ENCODE results near the gene NDOR1.

The NDOR1 gene

DNA sequence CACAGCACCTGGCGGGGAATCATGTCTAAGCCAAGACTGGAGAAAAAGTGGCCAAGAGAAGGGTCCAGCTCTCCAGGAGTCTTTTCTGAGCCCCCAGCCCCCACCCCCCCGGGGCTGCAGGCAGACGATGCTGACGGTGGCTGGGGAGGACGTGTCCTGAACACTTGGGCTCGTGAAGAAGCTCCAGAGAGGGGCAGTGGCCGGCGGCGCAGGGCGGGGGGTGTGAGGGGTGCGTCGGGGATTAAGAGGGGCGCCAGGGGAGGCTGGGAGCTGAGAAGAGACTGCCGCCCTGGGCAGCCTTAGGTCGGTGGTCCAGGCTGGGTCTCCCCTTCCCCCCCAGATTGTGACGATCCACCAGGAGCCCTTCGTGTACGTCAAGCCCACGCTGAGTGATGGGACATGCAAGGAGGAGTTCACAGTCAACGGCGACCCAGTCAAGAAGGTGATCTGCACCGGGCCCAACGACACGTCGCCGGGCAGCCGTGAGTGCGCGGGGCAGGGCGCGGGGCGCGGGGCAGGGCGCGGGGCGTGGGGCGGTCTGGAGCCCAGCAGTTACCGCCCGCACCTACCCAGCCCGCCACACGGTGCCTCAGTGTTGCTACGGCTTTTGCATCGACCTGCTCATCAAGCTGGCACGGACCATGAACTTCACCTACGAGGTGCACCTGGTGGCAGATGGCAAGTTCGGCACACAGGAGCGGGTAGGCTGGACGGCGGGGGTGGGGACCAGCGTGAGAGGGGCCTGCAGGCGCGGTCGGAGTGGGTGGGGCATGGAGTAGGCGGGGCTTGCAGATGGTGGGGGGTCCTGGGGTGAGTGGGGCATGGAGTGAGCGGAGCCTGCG is 44.6 kb upstream of the NDOR1 start:
- TF ChIP-seq, protein P1, sequence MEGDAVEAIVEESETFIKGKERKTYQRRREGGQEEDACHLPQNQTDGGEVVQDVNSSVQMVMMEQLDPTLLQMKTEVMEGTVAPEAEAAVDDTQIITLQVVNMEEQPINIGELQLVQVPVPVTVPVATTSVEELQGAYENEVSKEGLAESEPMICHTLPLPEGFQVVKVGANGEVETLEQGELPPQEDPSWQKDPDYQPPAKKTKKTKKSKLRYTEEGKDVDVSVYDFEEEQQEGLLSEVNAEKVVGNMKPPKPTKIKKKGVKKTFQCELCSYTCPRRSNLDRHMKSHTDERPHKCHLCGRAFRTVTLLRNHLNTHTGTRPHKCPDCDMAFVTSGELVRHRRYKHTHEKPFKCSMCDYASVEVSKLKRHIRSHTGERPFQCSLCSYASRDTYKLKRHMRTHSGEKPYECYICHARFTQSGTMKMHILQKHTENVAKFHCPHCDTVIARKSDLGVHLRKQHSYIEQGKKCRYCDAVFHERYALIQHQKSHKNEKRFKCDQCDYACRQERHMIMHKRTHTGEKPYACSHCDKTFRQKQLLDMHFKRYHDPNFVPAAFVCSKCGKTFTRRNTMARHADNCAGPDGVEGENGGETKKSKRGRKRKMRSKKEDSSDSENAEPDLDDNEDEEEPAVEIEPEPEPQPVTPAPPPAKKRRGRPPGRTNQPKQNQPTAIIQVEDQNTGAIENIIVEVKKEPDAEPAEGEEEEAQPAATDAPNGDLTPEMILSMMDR (conservative IDR thresholded peaks at IDR 0.05; ENCODE audit: low read length): no peak
- TF ChIP-seq EZH2phosphoT487 (IDR thresholded peaks at IDR 0.05; ENCODE audit: borderline replicate concordance): no peak
- Histone ChIP-seq H3K9me2 (replicated peaks; ENCODE audit: low read depth, low read length) (no peaks in the 10 kb centered on the region), H3K4me2 (ENCODE audit: low read depth, low read length, poor library complexity, severe bottlenecking) (no peak overlapping the region), H4K20me1 (ENCODE audit: insufficient read depth, low read length, poor library complexity, severe bottlenecking) (no peaks in the 10 kb centered on the region), H3K36me3 (ENCODE audit: insufficient read depth, low read length) (no peaks in the 10 kb centered on the region), H3K27me3 (ENCODE audit: insufficient read depth, low read length, poor library complexity, severe bottlenecking) (no peaks in the 10 kb centered on the region), H2AFZ (ENCODE audit: low read length) (no peak overlapping the region), H3K4me1 (ENCODE audit: insufficient read depth, low read length, poor library complexity, severe bottlenecking) (peaks cover 28% of the 10 kb centered on the region), H3K79me2 (ENCODE audit: insufficient read depth, low read length) (no peaks in the 10 kb centered on the region), H3F3A (ENCODE audit: low read depth) (no peaks in the 10 kb centered on the region), H3K4me3 (ENCODE audit: low read length, poor library complexity, severe bottlenecking) (no peak overlapping the region), H3K9ac (ENCODE audit: low read depth, low read length, poor library complexity, severe bottlenecking) (no peak overlapping the region), H3K9me3 (ENCODE audit: insufficient read depth, low read depth, low read length) (no peaks in the 10 kb centered on the region)

DNA sequence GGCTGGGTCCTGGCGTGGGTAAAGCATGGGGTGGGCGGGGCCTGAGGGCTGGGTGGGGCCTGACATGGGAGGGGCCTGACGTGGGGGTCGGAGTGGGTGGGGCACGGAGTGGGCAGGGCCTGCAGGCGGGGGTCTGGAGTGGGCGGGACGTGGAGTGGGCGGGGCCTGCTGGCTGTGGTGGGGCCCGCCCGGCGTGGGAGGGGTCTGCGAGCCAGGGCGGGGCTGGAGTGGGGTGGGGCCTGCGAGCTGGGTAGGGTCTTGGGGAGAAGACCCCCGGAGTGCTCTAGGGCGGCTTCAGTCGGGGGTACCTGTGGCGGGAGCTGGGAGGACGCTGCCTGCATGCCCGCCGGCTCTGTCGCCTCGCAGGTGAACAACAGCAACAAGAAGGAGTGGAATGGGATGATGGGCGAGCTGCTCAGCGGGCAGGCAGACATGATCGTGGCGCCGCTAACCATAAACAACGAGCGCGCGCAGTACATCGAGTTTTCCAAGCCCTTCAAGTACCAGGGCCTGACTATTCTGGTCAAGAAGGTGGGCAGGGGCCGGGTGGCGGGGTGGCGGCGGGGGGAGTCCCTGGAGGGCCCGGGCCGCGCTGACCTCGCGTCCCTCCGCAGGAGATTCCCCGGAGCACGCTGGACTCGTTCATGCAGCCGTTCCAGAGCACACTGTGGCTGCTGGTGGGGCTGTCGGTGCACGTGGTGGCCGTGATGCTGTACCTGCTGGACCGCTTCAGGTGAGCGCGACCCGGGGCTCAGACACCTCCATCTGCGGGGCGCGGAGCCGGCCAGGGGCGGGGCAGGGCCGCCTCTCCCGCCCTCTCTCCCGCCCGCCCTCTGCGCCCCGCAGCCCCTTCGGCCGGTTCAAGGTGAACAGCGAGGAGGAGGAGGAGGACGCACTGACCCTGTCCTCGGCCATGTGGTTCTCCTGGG is 43.7 kb upstream of the NDOR1 start:
- H3K27me3 ChIP-seq (ENCODE audit: insufficient read depth, low read length, poor library complexity, severe bottlenecking): no peaks in the 10 kb centered on the region
- H3K9me3 ChIP-seq (ENCODE audit: insufficient read depth, low read depth, low read length): no peaks in the 10 kb centered on the region
- no peaks in the 10 kb centered on the region for H3K79me2 ChIP-seq (ENCODE audit: insufficient read depth, low read length)
- H3K36me3 ChIP-seq (ENCODE audit: insufficient read depth, low read length): no peaks in the 10 kb centered on the region
- H3F3A ChIP-seq (ENCODE audit: low read depth): no peaks in the 10 kb centered on the region
- H2AFZ ChIP-seq (ENCODE audit: low read length): no peak overlapping the region
- no peak overlapping the region for H3K9ac ChIP-seq (ENCODE audit: low read depth, low read length, poor library complexity, severe bottlenecking)
- TF ChIP-seq, protein P1 (conservative IDR thresholded peaks at IDR 0.05; ENCODE audit: low read length): no peak
- TF ChIP-seq EZH2phosphoT487 (IDR thresholded peaks at IDR 0.05; ENCODE audit: borderline replicate concordance): no peak
- no peaks in the 10 kb centered on the region for H3K9me2 ChIP-seq (replicated peaks; ENCODE audit: low read depth, low read length)
- no peak overlapping the region for H3K4me3 ChIP-seq (ENCODE audit: low read length, poor library complexity, severe bottlenecking)
- H3K4me1 ChIP-seq (ENCODE audit: insufficient read depth, low read length, poor library complexity, severe bottlenecking): peaks cover 28% of the 10 kb centered on the region
- H4K20me1 ChIP-seq (ENCODE audit: insufficient read depth, low read length, poor library complexity, severe bottlenecking): no peaks in the 10 kb centered on the region
- H3K4me2 ChIP-seq (ENCODE audit: low read depth, low read length, poor library complexity, severe bottlenecking): no peak overlapping the region

DNA sequence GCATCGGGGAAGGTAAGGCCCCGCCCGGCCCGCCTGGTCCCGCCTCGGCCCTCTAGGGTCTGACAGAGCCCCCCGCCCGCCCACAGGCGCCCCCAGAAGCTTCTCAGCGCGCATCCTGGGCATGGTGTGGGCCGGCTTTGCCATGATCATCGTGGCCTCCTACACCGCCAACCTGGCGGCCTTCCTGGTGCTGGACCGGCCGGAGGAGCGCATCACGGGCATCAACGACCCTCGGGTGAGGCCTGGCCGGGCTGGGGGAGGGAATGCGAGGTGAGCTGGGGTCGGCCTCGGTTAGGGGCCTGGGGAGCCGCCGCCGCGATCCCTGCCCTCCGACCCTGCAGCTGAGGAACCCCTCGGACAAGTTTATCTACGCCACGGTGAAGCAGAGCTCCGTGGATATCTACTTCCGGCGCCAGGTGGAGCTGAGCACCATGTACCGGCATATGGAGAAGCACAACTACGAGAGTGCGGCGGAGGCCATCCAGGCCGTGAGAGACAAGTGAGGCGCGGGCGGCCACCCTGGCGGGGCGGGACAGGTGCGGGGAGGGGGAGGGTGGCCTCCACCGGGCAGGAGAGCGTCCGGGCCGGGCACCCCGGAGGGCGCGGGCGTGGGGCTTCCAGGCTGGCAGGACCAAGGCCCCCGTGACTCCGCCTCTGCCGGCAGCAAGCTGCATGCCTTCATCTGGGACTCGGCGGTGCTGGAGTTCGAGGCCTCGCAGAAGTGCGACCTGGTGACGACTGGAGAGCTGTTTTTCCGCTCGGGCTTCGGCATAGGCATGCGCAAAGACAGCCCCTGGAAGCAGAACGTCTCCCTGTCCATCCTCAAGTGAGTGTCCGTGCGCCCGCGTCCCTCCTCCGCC is 42.8 kb upstream of the NDOR1 start:
- Histone ChIP-seq H3K4me3 (ENCODE audit: low read length, poor library complexity, severe bottlenecking) (no peak overlapping the region), H3K9me3 (ENCODE audit: insufficient read depth, low read depth, low read length) (no peaks in the 10 kb centered on the region)
- no peak for TF ChIP-seq EZH2phosphoT487 (IDR thresholded peaks at IDR 0.05; ENCODE audit: borderline replicate concordance)
- TF ChIP-seq, protein P1 (conservative IDR thresholded peaks at IDR 0.05; ENCODE audit: low read length): no peak

More for the DNA sequence above, 42.8 kb upstream of the NDOR1 start:
- Histone ChIP-seq H3K9me2 (replicated peaks; ENCODE audit: low read depth, low read length) (no peaks in the 10 kb centered on the region), H3F3A (ENCODE audit: low read depth) (no peaks in the 10 kb centered on the region), H3K4me2 (ENCODE audit: low read depth, low read length, poor library complexity, severe bottlenecking) (no peak overlapping the region), H3K9ac (ENCODE audit: low read depth, low read length, poor library complexity, severe bottlenecking) (no peak overlapping the region), H3K4me1 (ENCODE audit: insufficient read depth, low read length, poor library complexity, severe bottlenecking) (peaks cover 23% of the 10 kb centered on the region), H4K20me1 (ENCODE audit: insufficient read depth, low read length, poor library complexity, severe bottlenecking) (no peaks in the 10 kb centered on the region), H3K27me3 (ENCODE audit: insufficient read depth, low read length, poor library complexity, severe bottlenecking) (peaks cover 3% of the 10 kb centered on the region), H2AFZ (ENCODE audit: low read length) (no peak overlapping the region), H3K79me2 (ENCODE audit: insufficient read depth, low read length) (no peaks in the 10 kb centered on the region), H3K36me3 (ENCODE audit: insufficient read depth, low read length) (no peaks in the 10 kb centered on the region)

Data from Loucy (cell line).